Cardiac muscle cell (in vitro differentiated cells and primary cell): ENCODE results near the gene ATF2. TPM values are rescaled to one million over a fixed set of nuclear protein-coding genes. Genes with fewer than 3 reads are reported as not detected.

Experiments used
- DNase-seq, 2 donors: peaks; one replicate each; pipeline versions ENCODE4 v3.0.0 to v3.0.0-alpha.2; 2010 to 2017; ENCODE audit warnings: low read depth in 1 of 2, low spot score in 1 of 2
- H3K27ac ChIP-seq: fragments of 200-600 bp; sonication (generic); 2 replicates; pipeline ENCODE4 v1.5.1; 2016
- H3K27me3 ChIP-seq: fragments of 200-600 bp; sonication (generic); 2 replicates; pipeline ENCODE4 v1.6.0; 2016; ENCODE audit warnings: control low read depth
- H3K36me3 ChIP-seq: fragments of 200-600 bp; sonication (generic); 2 replicates; pipeline ENCODE4 v1.5.1; 2016; ENCODE audit warnings: control low read depth
- H3K4me1 ChIP-seq: fragments of 200-600 bp; sonication (generic); 2 replicates; pipeline ENCODE4 v1.8.1; 2017; ENCODE audit warnings: low read depth, mild to moderate bottlenecking, mixed run types
- H3K4me3 ChIP-seq: fragments of 200-600 bp; sonication (generic); 2 replicates; pipeline ENCODE4 v1.5.1; 2016; ENCODE audit warnings: mild to moderate bottlenecking
- H3K9me3 ChIP-seq: fragments of 200-600 bp; sonication (generic); 2 replicates; pipeline ENCODE4 v1.5.1; 2017; ENCODE audit warnings: low read depth, mild to moderate bottlenecking, control low read depth
- CTCF ChIP-seq: IDR thresholded peaks from 2 replicates; pipeline ENCODE4 v1.5.1; 2012; ENCODE audit warnings: low read depth, mild to moderate bottlenecking, low read length
- polyA plus RNA-seq: library from polyadenylated mRNA; unstranded; fragments of >200 nt; fragmentation: Nextera tagmentation; extraction: Ambion mirVana; gene quantifications from 2 replicates; pipeline ENCODE4 v1.2.1, GENCODE V29; 2016
- total RNA-seq: library from RNA; depleted of rRNA; stranded (reverse); fragments of >200 nt; gene quantifications from 2 replicates; pipeline ENCODE4 v1.2.3, GENCODE V29; 2016

ATF2 gene
- total and polyA plus RNA-seq, 2 experiments from 2014 or later, result 25.7 to 40.9 TPM

- Histone ChIP-seq H3K4me3 (no peak overlapping the region), H3K4me1 (no peaks in the 10 kb centered on the region), H3K27me3 (no peaks in the 10 kb centered on the region), H3K9me3 (no peaks in the 10 kb centered on the region), H3K27ac (no peak overlapping the region), H3K36me3 (no peaks in the 10 kb centered on the region)
- no peak for TF ChIP-seq CTCF
- no peak for DNase-seq
These were observed 101.6 kb downstream of the ATF2 start for GRCh38 chr2:175066411-175066810.

GRCh38 chr2:175064797-175065196, 103.2 kb downstream of the ATF2 start:
- DNase-seq, result no peak
- Histone ChIP-seq H3K4me3 (no peak overlapping the region), H3K27me3 (no peaks in the 10 kb centered on the region), H3K4me1 (no peaks in the 10 kb centered on the region), H3K36me3 (no peaks in the 10 kb centered on the region), H3K27ac (no peak overlapping the region), H3K9me3 (no peaks in the 10 kb centered on the region)
- no peak for TF ChIP-seq CTCF

GRCh38 chr2:175063741-175064140, 104.3 kb downstream of the ATF2 start:
- TF ChIP-seq CTCF, result no peak
- DNase-seq, result no peak
- no peaks in the 10 kb centered on the region for H3K9me3 ChIP-seq

GRCh38 chr2:175062787-175063585, 105.0 kb downstream of the ATF2 start:
- Histone ChIP-seq H3K36me3 (no peaks in the 10 kb centered on the region), H3K27ac (no peak overlapping the region), H3K9me3 (no peaks in the 10 kb centered on the region), H3K4me3 (no peak overlapping the region), H3K4me1 (no peaks in the 10 kb centered on the region), H3K27me3 (no peaks in the 10 kb centered on the region)
- no peak for TF ChIP-seq CTCF
- DNase-seq, result no peak

More at GRCh38 chr2:175063741-175064140, 104.3 kb downstream of the ATF2 start:
- Histone ChIP-seq H3K4me1 (no peaks in the 10 kb centered on the region), H3K36me3 (no peaks in the 10 kb centered on the region), H3K27me3 (no peaks in the 10 kb centered on the region), H3K4me3 (no peak overlapping the region), H3K27ac (no peak overlapping the region)

- Histone ChIP-seq H3K4me3 (no peak overlapping the region), H3K27me3 (no peaks in the 10 kb centered on the region), H3K27ac (no peak overlapping the region), H3K9me3 (no peaks in the 10 kb centered on the region), H3K4me1 (no peaks in the 10 kb centered on the region), H3K36me3 (no peaks in the 10 kb centered on the region)
- DNase-seq, result no peak
- TF ChIP-seq CTCF, result no peak
These were observed 110.8 kb downstream of the ATF2 start for GRCh38 chr2:175057078-175057685.
